Thyroid gland (tissue), 4 donors: ENCODE data around the gene ANP32A. TPM values are rescaled to one million over a fixed set of nuclear protein-coding genes. Genes with fewer than 3 reads are reported as not detected.

Source experiments
- DNase-seq, 2 donors: peaks; one replicate each; pipeline ENCODE4 v3.0.0-alpha.2; 2019
- H3K27ac ChIP-seq, 3 donors: fragments of 200-600 bp; sonication (generic); 1 replicate in 2 of 3; 2 replicates in 1 of 3; pipeline ENCODE4 v1.5.1; 2016 to 2019; ENCODE audit warnings: mild to moderate bottlenecking in 1 of 3, moderate library complexity in 1 of 3
- H3K27me3 ChIP-seq: fragments of 200-600 bp; sonication (generic); one replicate; pipeline ENCODE4 v1.5.1; 2019
- H3K36me3 ChIP-seq, 2 donors: fragments of 200-600 bp; sonication (generic); one replicate each; pipeline ENCODE4 v1.5.1; 2016 to 2019
- H3K4me1 ChIP-seq, 2 donors: fragments of 200-600 bp; sonication (generic); one replicate each; pipeline ENCODE4 v1.5.1; 2017 to 2019
- H3K4me3 ChIP-seq, 3 donors: fragments of 200-600 bp; sonication (generic); replicated peaks in 1 of 3; 1 replicate in 2 of 3; 2 replicates in 1 of 3; pipeline ENCODE4 v1.5.1; 2016; ENCODE audit warnings: mild to moderate bottlenecking in 1 of 3
- H3K9me3 ChIP-seq: fragments of 200-600 bp; sonication (generic); one replicate; pipeline ENCODE4 v1.5.1; 2017
- CTCF ChIP-seq, 6 experiments: fragments of 200-600 bp in 3 of 6; fragments of 450-650 bp in 3 of 6; sonication (generic) in 3 of 6; IDR thresholded peaks; one replicate each; pipeline ENCODE4 v1.5.1; 2016 to 2019; ENCODE audit warnings: antibody characterized with exemption in 6 of 6, mild to moderate bottlenecking in 2 of 6, inconsistent platforms in 1 of 6, moderate library complexity in 1 of 6
- POLR2A ChIP-seq, 2 donors: fragments of 450-650 bp; IDR thresholded peaks; one replicate each; pipeline ENCODE4 v1.6.1; 2017; ENCODE audit warnings: antibody characterized with exemption in 2 of 2, mild to moderate bottlenecking in 2 of 2, moderate library complexity in 1 of 2
- WGBS, 2 donors: methylation state at CpG; one replicate each; pipeline ENCODE4 v1.1.5; 2017; 5-methylcytosine and 5-hydroxymethylcytosine counted together
- intact Hi-C: fragments of 100-400 bp; cut with DNase I; formaldehyde crosslinking; loops from one replicate; pipeline ENCODE4 v1.15.1; 2023
- total RNA-seq, 4 donors: library from RNA; depleted of rRNA; stranded (reverse); fragments of >200 nt; gene quantifications; one replicate each; pipeline ENCODE4 v1.2.3, GENCODE V29; 2016

ANP32A gene
- total RNA-seq, 4 donors from 2014 or later, result 65.4 to 116 (median 79.5) TPM

GRCh38 chr15:68806220-68807060 is 14.3 kb downstream of the ANP32A start:
- Histone ChIP-seq H3K36me3 (no peaks in the 10 kb centered on the region), H3K27ac (peak overlapping the region in 2 of 3 donors; percentile 18 to 38), H3K27me3 (no peaks in the 10 kb centered on the region), H3K4me3 (no peak overlapping the region), H3K9me3 (no peaks in the 10 kb centered on the region), H3K4me1 (peaks cover 33 to 47% of the 10 kb centered on the region in 2 donors)
- 39 to 50% methylated on average over 8 to 9 of the region's 9 CpGs for WGBS, 2 donors
- TF ChIP-seq CTCF (IDR thresholded peaks at IDR 0.05), result no peak
- TF ChIP-seq POLR2A (IDR thresholded peaks at IDR 0.05), result no peak
- intact Hi-C loops, result no loop called here
- peak; percentile 50 to 66 for DNase-seq

GRCh38 chr15:68802373-68802772 is 18.3 kb downstream of the ANP32A start:
- intact Hi-C loops, result no loop called here
- Histone ChIP-seq H3K4me3 (no peak overlapping the region), H3K9me3 (no peaks in the 10 kb centered on the region), H3K36me3 (no peaks in the 10 kb centered on the region), H3K4me1 (peaks cover 23 to 46% of the 10 kb centered on the region in 2 donors), H3K27ac (no peak overlapping the region), H3K27me3 (no peaks in the 10 kb centered on the region)
- 96 to 97% methylated on average over 8 of the region's 8 CpGs for WGBS, 2 donors
- DNase-seq, result no peak
- TF ChIP-seq CTCF (IDR thresholded peaks at IDR 0.05), result no peak
- no peak for TF ChIP-seq POLR2A (IDR thresholded peaks at IDR 0.05)

GRCh38 chr15:68801572-68802148 is 19.0 kb downstream of the ANP32A start:
- Histone ChIP-seq H3K4me3 (no peak overlapping the region), H3K36me3 (no peaks in the 10 kb centered on the region), H3K27me3 (no peaks in the 10 kb centered on the region), H3K27ac (no peak overlapping the region), H3K9me3 (no peaks in the 10 kb centered on the region), H3K4me1 (peaks cover 16 to 44% of the 10 kb centered on the region in 2 donors)
- WGBS, 2 donors, result 80 to 83% methylated on average over 4 of the region's 4 CpGs
- intact Hi-C loops, result no loop called here
- DNase-seq, result no peak
- TF ChIP-seq POLR2A (IDR thresholded peaks at IDR 0.05) (no peak), CTCF (IDR thresholded peaks at IDR 0.05) (no peak)

GRCh38 chr15:68800875-68801274 is 19.8 kb downstream of the ANP32A start:
- no peaks in the 10 kb centered on the region for H3K36me3 ChIP-seq
- intact Hi-C loops, result no loop called here
- DNase-seq, result no peak
- TF ChIP-seq POLR2A (IDR thresholded peaks at IDR 0.05) (no peak), CTCF (IDR thresholded peaks at IDR 0.05) (no peak)
- H3K4me1 ChIP-seq, result peaks cover 8 to 43% of the 10 kb centered on the region in 2 donors
- H3K9me3 ChIP-seq, result no peaks in the 10 kb centered on the region
- no peaks in the 10 kb centered on the region for H3K27me3 ChIP-seq
- no peak overlapping the region for H3K27ac ChIP-seq
- WGBS, 2 donors, result 86 to 97% methylated on average over 1 of the region's 1 CpG
- H3K4me3 ChIP-seq, result no peak overlapping the region
